Tibial nerve (tissue), 4 donors: ENCODE measurements around the gene DTX3L.

ENCODE experiments used
- EP300 ChIP-seq, 2 donors: sonication (generic); formaldehyde crosslinking; IDR thresholded peaks; one replicate each; pipeline ENCODE4 v1.6.1; 2017; ENCODE audit warnings: antibody characterized with exemption in 2 of 2, mild to moderate bottlenecking in 1 of 2
- POLR2A ChIP-seq, 2 donors: fragments of 450-650 bp; IDR thresholded peaks; one replicate each; pipeline ENCODE4 v1.6.1; 2017; ENCODE audit warnings: antibody characterized with exemption in 2 of 2, mild to moderate bottlenecking in 2 of 2, moderate library complexity in 2 of 2
- TF ChIP-seq, protein P1 (sequence below), 5 experiments: fragments of 200-600 bp in 3 of 5; fragments of 450-650 bp in 2 of 5; sonication (generic) in 3 of 5; IDR thresholded peaks; one replicate each; pipeline ENCODE4 v1.5.1; 2016 to 2019; ENCODE audit warnings: antibody characterized with exemption in 5 of 5, mild to moderate bottlenecking in 3 of 5, moderate library complexity in 2 of 5

- TF ChIP-seq EP300 (IDR thresholded peaks at IDR 0.05) (peak in 1 of 2 donors; percentile 89), POLR2A (IDR thresholded peaks at IDR 0.05) (peak in 1 of 2 donors; percentile 48)
- TF ChIP-seq, protein P1, sequence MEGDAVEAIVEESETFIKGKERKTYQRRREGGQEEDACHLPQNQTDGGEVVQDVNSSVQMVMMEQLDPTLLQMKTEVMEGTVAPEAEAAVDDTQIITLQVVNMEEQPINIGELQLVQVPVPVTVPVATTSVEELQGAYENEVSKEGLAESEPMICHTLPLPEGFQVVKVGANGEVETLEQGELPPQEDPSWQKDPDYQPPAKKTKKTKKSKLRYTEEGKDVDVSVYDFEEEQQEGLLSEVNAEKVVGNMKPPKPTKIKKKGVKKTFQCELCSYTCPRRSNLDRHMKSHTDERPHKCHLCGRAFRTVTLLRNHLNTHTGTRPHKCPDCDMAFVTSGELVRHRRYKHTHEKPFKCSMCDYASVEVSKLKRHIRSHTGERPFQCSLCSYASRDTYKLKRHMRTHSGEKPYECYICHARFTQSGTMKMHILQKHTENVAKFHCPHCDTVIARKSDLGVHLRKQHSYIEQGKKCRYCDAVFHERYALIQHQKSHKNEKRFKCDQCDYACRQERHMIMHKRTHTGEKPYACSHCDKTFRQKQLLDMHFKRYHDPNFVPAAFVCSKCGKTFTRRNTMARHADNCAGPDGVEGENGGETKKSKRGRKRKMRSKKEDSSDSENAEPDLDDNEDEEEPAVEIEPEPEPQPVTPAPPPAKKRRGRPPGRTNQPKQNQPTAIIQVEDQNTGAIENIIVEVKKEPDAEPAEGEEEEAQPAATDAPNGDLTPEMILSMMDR (IDR thresholded peaks at IDR 0.05) = no peak
These were observed at the start of gene DTX3L, which contains the start of gene PARP9 for GRCh38 chr3:122564155-122564912.
